Lung microvascular endothelial cell (primary cell): ENCODE results near the gene ENPP6. TPM values are rescaled to one million over a fixed set of nuclear protein-coding genes. Genes with fewer than 3 reads are reported as not detected.

ENCODE experiments used
- DNase-seq, 2 donors: peaks; one replicate each; pipeline versions ENCODE4 v3.0.0 to v3.0.0-alpha.2; 2010; ENCODE audit warnings: low read depth in 2 of 2
- total RNA-seq: library from RNA; depleted of rRNA; stranded (reverse); fragments of >200 nt; gene quantifications from 2 replicates; pipeline ENCODE4 v1.2.1, GENCODE V29; 2014

Gene ENPP6
- total RNA-seq = not detected in 2 replicates

DNA sequence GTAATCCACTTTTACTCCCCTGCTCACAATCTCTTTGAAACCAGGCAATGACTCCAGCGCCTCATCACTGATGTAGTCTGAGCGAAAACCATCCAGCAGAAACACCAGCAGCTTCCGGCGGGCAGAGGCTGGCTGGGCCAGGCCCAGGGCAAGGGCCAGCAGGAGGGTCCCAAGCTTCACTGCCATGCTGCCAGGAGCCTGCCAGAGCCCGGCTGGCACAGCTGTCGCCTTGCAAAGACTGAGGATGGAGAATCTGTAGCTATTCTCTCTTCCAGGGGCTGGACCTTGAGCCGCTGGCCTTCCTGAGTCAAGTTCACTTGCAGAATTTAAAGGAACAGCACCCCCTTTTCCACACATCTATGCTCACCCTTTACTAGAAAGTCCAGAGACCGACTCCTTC is at the start of gene ENPP6:
ENPP6 (minus strand) TSS at position 240 of the 400 bp plus-strand sequence; CDS start at position 186, 54 bp downstream.
- DNase-seq = no peak

GRCh38 chr4:184267206-184267608 is 49.5 kb upstream of the ENPP6 start:
- DNase-seq = no peak

DNA sequence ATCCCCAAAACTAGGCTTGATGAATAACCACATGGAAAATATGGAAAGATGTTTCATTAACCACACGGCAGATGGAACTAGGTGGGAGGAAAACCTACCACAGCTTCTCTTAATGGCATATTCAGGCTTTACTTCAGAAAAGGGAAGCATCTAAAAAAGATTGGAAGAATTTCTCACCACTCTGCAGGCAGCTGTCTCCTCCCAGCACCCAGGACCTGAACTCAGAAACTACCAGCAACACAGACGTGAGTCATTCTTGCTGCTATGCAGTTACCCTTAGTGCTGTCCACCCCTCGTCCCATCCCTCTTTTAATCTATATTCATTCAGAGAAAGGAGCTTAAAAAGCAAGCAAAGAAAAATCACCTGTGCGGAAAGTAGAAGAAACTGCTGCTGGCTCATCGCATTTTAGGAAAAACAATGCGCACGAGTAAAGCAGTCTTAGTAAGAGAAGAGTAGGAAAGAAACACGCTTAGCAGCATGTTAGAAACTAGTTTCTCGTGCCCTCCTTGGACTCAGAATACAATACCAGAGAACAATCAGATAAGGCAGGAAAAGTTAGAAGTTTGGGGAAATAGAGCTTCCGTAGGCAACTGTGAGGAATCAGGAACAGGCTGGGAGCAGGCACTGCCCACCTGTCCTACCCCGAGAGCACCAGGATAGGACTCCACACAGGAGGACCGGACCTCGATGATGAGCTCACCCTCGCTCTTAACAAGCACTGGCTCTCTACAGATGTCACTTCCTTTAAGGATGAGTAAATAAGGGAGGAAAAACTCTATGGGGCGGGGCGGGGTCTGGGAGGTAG is 48.1 kb upstream of the ENPP6 start:
- DNase-seq = peak; percentile 31 to 77

- DNase-seq = peak; percentile 92 to 95
Measured at GRCh38 chr4:184263910-184264732, 46.4 kb upstream of the ENPP6 start.

GRCh38 chr4:184263461-184263860 is 45.8 kb upstream of the ENPP6 start:
- no peak for DNase-seq

DNA sequence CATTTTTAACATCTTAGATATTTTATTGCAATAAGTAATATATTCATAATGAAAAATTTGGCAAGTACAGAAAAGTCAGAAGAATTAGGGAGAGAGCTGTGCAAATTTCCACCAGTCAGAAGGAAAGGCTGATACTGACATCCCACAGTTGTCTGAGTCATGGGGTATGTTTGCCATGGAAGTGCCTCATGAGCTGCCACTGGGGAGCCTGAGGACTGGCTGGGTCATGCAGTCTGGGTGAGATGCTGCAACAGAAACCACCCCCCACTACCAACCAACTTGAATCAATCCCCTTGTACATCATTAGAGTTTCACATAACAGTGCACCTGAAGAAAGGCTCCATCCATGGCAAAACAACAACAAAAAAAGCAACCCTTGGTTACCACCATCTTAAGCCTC is 45.2 kb upstream of the ENPP6 start:
- DNase-seq = peak in 1 of 2 donors; percentile 11

DNA sequence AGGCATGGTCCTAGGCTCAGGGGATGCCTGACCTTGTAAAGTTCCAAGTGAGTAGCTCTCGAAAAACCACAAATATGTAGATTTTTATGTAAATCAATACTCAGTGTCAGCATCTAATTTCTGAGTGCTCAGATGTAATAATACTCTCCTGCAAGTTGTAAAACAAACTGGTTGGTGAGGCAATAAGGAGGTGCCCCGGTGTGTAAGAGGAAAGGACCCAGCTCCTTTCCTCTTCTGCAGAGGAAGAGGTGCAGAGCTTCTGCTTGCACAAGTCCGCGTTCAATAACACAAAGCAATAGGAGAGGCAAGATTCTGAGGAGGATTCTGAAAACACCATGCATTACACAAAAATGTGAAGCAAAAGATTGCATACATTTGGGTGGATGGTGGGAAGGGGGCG is 43.6 kb upstream of the ENPP6 start:
- DNase-seq = no peak

DNA sequence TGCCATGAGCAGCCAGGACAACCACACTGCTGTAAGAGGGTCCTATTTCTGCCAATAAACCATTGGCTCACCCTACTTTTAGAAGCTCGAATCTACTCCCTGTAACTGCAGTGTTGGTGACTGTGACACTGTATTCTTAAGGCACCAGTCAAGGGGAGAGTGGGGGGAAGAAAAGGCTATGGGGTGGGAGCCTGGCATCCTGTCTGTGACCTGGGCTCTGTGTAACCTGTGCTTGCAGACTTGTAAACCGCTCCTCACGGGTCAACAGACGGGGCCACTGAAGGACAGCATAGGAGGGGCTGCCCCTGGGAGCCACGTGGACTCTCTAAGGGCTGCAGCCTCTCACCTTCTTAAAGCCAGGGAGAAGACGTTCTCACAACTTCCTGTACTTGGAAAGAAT is 42.2 kb upstream of the ENPP6 start:
- no peak for DNase-seq

DNA sequence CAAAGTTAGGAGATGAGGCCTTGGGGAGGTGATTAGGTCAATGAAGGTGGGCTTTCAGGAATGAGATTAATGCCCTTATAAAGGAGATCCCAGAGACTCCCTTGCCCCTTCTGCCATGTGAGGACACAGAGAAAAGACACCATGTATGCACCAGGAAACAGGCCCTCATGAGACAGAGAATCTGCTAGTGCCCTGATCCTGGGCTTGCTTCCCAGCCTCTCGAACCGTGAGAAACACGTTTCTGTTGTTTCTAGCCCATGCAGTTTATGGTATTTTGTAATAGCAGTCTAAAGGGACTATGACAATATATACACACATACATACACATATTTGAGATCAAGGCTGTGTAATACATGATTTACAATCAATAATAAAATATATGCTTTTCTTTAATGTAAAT is 41.4 kb upstream of the ENPP6 start:
- DNase-seq = no peak

- no peak for DNase-seq
Measured at GRCh38 chr4:184255871-184256642, 38.4 kb upstream of the ENPP6 start.

DNA sequence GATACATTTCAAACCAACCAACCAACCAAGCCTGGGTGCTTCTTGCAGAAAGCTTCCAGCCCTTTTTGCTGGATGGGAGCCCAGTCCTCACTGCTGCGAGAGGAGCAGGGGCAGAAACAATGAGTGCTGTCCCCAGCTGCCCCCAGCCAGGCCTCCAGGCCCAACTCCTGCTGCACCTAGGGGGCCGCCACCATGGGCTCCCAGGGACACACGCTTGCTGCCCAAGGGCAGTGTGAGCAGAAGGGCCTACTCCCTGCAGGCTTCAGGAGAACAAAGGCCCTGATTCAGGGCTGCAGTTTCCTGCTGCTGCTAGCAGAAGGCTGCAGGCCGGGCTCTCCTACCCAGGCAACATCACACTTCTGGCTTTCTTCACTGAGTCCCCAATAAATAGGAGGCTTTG is 37.7 kb upstream of the ENPP6 start:
- no peak for DNase-seq

- DNase-seq = no peak
Measured at GRCh38 chr4:184253072-184253420, 35.4 kb upstream of the ENPP6 start.

- no peak for DNase-seq
Measured at GRCh38 chr4:184252136-184253071, 34.7 kb upstream of the ENPP6 start.

DNA sequence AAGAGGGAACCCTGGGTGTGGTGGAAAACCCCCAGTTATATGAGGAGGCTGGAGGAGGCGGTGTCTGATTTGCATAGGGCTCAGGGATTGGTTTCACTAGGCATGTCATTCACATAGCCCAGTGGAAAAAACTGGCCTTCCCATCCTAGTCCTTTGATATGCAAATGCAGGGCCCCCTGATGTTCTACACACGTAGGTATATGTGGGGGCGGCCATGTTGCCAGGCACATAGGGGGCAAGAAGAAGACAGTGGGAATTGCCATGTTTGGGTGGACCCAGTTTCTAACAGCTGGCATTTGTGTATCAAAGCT is 34.0 kb upstream of the ENPP6 start:
- DNase-seq = no peak

- DNase-seq = peak; percentile 61 to 69
Measured at GRCh38 chr4:184250795-184251669, 33.4 kb upstream of the ENPP6 start.

DNA sequence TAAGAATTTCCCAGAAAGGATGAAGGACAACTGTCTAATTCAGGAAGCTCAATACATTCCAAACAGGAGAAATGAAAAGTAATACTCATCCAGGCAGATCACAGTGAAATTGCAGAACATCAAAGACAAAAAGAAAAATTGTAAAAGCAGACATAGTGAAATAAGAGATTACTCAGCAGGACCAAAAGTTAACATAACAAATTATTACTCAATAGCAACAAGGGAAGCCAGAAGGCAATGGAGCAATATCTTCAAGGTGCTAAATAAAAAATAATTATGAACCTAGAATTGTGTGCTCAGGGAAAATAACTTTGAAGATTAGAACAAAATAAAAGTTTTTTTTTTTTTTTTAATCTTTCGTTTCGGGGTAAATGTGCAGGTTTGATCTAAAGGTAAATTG is 30.5 kb upstream of the ENPP6 start:
- DNase-seq = no peak

GRCh38 chr4:184247421-184247820 is 29.7 kb upstream of the ENPP6 start:
- no peak for DNase-seq

DNA sequence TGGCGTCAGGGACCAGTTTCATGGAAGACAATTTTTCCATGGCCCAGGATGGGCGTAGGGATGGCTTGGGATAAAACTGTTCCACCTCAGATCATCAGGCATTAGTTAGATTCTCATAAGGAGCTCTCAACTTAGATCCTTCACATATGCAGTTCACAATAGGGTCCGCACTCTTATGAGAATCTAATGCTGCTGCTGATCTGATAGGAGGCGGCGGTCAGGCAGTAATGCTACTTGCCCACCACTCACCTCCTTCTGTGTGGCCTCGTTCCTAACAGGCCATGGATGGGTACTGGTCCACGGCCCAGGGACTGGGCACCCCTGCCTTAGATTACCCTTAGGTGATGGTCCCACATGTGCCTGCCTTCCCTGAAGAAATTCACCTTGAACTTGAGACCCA is 28.8 kb upstream of the ENPP6 start:
- DNase-seq = no peak

GRCh38 chr4:184238072-184238745 is 20.5 kb upstream of the ENPP6 start:
- no peak for DNase-seq

DNA sequence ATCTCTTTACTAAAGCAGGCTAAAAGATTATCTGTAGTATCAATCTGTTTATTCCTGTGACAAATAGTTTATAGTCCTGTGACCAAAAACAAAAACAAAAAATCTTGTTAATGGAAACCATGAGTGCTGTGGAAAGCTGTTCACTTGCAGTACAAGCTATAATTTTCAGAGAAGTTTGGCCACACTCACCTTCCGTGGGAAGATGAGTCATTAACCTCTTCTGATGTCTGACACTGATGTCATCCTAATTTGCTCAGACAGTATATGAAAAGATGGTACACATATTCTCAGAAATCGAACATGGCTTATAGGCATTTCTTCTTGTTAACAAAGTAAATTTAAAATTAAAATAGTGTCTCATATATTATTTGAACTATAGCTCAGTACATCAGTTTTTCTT is 19.9 kb upstream of the ENPP6 start:
- DNase-seq = peak; percentile 6 to 10
